ENCODE results near the gene EPSTI1.
"Not testable (repeated sequence)": the region's sequence is repeated elsewhere in the genome, so short reads cannot be mapped to it uniquely, and the experiment has no call there.

The EPSTI1 gene

GRCh38 chr13:43005460-43006236 lies 13.6 kb upstream of the EPSTI1 start:
- no peak for DNase-seq

- DNase-seq = no peak
Measured at GRCh38 chr13:43003729-43004128, 11.7 kb upstream of the EPSTI1 start.

- DNase-seq = no peak
Measured at GRCh38 chr13:43003010-43003409, 11.0 kb upstream of the EPSTI1 start.

DNA sequence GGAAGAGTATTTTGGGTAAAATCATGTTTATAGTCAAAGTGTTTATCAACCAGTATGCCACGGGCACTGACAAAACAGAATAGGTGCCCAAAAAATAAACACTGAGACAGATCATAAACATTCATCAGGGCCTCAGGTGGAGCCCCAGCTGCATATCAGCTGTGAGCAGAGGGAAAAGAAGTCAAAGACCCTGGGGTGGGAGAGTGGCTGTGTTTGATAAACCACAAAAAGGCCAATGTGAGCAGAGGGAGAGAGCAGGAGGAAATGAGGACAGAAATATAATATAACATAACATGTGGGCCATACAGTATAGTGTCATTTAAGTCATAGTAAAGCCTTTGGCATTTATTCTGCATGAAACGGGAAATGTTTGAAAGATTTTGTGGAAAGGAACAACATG lies 10.0 kb upstream of the EPSTI1 start:
- no peak for DNase-seq

- no peak for DNase-seq
Measured at GRCh38 chr13:43000676-43001075, 8.6 kb upstream of the EPSTI1 start.

GRCh38 chr13:42999491-42999890 lies 7.5 kb upstream of the EPSTI1 start:
- no peak for DNase-seq

GRCh38 chr13:42997381-42997780 lies 5.3 kb upstream of the EPSTI1 start:
- no peak for DNase-seq

- no peak for DNase-seq
Measured at GRCh38 chr13:42996584-42996983, 4.5 kb upstream of the EPSTI1 start.

DNA sequence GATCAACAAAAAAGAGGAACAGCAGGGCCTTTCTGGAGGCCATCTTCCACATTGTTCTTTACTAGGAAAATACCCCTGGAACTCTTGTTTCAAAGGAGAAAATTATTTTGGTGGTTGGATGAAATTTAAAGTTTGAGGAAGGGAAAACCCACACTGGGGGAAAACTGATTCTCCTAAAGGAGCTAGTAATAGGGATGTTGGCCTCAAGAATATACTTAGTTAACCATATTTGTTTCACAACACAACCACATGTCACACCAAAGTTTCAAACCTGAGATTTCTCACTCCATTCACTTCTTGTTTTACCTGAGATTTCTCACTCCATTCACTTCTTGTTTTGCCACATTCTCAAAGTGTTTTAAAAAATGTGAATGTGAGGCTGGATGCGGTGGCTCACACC lies 2.8 kb upstream of the EPSTI1 start:
- DNase-seq = no peak

- DNase-seq = peak in 1 of 2 experiments; percentile 4
Measured at GRCh38 chr13:42992764-42993122, 702 bp upstream of the EPSTI1 start.

DNA sequence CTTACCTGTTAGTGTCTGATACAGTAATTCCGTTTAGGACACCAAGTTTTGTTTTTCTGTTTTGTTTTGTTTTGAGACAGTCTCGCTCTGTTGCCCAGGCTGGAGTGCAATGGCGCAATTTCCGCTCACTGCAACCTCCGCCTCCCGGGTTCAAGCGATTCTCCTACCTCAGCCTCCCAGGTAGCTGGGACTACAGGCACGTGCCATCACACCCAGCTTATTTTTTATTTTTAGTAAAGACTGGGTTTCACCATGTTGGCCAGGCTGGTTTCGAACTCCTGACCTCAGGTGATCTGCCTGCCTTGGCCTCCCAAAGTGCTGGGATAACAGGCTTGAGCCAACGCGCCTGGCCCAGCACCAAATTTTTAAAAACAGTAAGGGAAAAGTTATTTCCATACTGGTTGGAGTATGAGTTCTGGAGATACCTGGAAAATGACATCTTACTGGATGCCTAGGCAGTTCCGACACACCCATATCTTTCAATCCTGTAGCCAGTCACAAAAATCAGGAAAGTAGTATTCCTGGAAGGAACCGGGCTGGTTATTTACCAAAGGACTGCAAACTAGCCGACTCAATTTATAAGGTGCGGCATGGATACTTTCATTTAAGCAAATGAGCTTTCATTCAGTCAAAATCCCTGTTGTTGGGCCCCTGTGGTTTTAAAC lies 676 bp downstream of the EPSTI1 start:
- DNase-seq = not testable (repeated sequence)

DNA sequence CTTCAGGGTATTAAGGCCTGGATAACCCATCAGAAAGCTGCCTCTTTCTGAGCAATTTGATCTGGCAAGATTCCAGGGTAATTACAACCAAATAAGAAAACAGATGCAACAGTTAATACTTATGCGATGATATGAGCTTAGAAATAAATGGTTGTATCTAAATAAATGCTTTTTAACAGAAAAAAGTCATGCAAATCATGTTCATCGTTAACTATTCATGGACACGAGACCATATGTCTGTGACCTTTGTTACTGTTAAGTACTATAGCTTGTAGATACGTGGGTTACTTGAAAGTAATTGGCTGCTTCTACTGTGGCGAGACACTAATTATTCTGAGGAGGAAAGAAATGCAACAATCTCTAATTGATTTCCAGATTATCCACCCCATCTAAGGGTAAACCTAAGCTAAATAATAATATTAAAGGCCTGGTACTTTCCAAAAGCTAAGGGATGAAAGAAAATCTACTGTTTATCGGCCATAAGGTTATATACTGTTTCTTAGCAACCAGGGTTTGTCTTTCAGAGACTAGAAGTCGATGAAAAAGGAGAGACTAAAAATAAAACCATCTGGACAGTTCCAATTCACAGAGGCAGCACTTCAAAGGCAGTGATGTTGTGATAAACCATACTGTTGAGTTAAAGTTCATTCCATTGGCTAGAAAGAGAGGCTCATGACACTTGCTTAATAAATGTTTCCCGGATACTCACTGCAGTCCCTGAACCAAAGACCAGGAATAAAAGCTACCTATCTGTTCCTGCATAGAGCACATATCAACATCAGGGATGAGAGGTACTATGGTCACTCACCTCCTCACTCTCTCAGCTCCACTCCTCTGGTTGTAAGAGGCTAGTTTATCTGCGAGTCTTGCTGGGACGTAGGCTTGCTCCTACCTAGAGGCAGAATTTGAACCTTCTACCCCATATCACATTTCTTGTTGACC lies 1.5 kb downstream of the EPSTI1 start:
- no peak for DNase-seq

DNA sequence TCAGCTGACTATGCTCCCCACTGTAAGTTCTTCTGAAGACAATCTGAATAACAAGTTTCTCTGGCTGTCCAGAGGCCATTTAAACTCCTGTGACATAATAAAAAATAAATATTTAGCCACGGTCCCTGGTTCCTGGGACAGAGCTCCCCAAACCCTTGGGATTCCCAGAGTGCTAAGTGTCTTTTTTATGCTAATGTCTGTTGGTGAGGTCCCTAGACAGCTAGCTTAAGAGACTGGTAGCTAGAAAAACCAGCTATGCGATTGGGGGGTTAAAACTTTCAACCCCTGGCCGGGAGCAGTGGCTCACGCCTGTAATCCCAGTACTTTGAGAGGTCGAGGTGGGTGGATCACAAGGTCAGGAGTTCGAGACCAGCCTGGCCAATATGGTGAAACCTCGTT lies 5.9 kb downstream of the EPSTI1 start:
- no peak for DNase-seq

DNA sequence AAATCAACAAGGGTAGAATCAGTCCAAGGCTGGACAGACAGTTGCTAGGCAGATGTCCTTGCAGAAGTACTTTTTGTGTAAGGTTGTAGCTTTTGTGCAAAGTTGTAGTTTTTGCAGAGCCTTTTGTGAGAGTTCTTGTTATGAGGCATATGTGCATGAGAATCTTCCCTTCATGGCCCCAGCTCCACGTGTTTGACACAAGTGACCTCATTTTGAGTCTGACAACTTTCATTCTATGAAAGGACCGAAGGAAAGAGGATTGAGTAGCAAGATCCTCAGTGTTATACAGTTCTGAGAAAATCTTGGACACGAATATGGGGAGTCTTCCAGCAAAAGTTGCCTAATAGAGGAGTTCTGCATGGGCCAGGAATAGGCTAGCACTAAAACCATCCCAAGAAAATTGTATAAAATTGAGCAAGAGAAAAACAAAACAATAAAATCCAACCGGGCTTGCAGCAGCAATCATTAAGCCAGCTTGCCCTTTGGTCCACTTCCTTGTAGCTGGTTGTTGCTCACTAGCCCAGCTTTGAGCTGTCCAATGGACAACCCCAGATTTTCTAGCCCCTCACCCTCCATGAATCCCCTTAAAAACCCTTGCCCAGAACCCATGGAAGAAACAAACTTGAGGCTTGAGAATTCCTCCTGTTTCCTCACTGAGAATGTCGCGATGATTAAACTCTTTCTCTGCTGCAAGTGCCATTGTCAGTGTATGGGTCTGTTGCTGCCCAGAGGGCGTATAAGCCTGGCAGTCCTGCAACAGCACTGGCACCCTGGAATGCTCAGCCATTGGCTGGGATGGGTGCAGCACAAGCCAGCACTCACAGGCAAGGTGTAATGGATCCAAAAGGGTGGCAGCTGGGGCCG lies 6.5 kb downstream of the EPSTI1 start:
- DNase-seq = no peak

- no peak for DNase-seq
Measured at GRCh38 chr13:42984691-42985090, 7.3 kb downstream of the EPSTI1 start.

- no peak for DNase-seq
Measured at GRCh38 chr13:42984026-42984425, 8.0 kb downstream of the EPSTI1 start.

DNA sequence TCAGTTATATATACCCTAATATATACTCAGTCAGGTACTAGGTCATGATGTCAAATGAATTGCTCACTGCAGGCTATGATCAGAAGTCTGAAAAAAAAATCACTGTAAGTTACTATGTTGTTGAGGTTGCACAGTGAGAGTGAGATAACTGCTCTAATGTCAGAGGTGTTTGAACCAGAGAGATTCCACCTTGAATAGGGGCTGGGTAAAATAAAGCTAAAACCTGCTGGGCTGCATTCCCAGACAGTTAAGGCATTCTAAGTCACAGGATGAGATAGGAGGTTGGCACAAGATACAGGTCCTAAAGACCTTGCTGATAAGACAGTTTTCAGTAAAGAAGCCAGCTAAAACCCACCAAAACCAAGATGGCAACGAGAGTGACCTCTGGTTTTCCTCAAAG lies 10.2 kb downstream of the EPSTI1 start:
- DNase-seq = no peak

DNA sequence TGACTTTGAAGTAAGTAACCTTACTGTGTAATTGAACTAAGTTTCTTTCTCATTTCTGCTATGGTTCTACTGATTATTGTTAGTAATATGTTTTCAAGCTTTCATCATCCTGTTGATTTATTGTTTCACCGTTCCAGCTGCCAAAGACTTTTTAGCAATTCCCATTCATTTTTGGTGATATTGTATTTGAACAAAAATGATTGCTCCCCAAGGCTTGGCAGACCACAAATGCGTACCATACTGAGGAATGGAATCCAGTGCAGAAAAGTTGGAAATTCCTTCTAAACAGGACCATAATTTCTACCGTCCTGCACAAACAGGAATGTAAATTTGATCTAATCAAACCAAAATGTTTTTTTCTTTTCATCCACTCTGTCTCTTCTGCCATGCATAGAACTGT lies 10.7 kb downstream of the EPSTI1 start:
- no peak for DNase-seq

DNA sequence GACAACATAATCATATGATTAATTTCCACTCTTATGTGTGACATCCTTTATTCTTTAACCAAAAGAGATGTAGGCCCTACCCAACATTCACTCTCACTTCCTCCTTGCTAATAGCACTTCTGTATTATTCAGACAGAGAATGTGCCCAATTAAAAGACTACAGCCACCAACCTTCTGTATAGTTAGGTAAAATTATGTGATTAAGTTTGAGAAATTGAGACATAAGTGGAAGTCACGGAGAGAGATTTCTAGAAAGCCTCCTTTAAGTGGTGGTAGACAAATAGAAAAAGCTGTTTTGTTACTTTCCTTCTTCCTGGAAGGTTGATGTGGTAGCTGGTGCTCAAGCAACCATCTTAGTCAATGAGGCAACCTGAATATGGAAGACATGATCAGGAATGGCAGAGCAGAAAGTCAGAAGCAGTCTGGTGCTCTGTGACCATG lies 14.8 kb downstream of the EPSTI1 start:
- no peak for DNase-seq

DNA sequence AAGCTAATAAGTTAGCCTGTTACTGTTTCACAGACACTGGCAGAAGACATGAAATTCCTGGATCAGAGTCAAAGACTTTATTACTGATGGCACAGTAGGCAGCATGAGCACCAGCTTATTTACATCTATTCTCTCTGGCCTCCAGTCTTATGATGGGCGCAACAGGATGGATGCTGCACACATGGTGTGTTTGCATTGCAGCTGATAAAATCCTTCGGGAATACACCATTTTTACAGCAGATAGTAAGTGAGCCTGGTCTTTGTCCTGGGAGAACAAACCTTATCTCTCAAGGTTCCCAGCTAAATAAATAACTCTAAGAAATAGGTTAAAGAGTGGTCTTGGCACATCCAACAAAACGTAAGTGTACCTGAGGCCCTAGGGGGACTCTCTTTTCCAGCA lies 16.0 kb downstream of the EPSTI1 start:
- DNase-seq = no peak

- no peak for DNase-seq
Measured at GRCh38 chr13:42973581-42973980, 18.5 kb downstream of the EPSTI1 start.

- no peak for DNase-seq
Measured at GRCh38 chr13:42971691-42972347, 20.2 kb downstream of the EPSTI1 start.
